ENCODE measurements around the gene AZU1.

GRCh38 chr19:848386-848921 lies 20.8 kb downstream of the AZU1 start:
- TF ChIP-seq CTCF (conservative IDR thresholded peaks at IDR 0.05), result no peak
- no peak for TF ChIP-seq ZFX (IDR thresholded peaks at IDR 0.05)
